Heart left ventricle (tissue), 13 donors: ENCODE data around the gene HES1.

ENCODE experiments used
- CTCF ChIP-seq, 12 donors: fragments of 200-600 bp; sonication (generic) in 4 of 12; IDR thresholded peaks; one replicate each; pipeline versions ENCODE4 v1.5.0 to v1.8.0; 2018 to 2022; ENCODE audit warnings: antibody characterized with exemption in 12 of 12, mild to moderate bottlenecking in 5 of 12
- POLR2A ChIP-seq, 2 donors: fragments of 450-650 bp; IDR thresholded peaks; one replicate each; pipeline ENCODE4 v1.6.1; 2017; ENCODE audit warnings: antibody characterized with exemption in 2 of 2, mild to moderate bottlenecking in 2 of 2, moderate library complexity in 2 of 2
- donor health status: ischemic (EF 13 %, LVEDD 7.1; RV severe dilation, severe dysfunction).
- donor health status: DM: no; HTN: yes; CAD: no.
- donor health status: DM: no; HTN: no; CAD: no.
- donor health status: ischemic (EF 25% LVEDD 6.9; RV normal size, moderate dysfunction).
- donor health status: ischemic (EF 25% LVEDD 5.7; RV mildly dilated, moderate dysfunction).
- donor health status: ischemic (EF 35%, LVEDD 5.7; RV mildly dilated, moderate dysfunction).
- donor health status: nonischemic (EF 11% LVEDD 7.7; RV severe dilation, severe dysfunction).
- donor health status: DM: yes; HTN: yes; CAD: no.
- donor health status: PGD.
- donor health status: ischemic (EF 29% LVEDD 5.4; RV normal size, mild dysfunction).
- donor health status: nonischemic (EF 23%, LVEDD 6.1; RV moderate dilation, normal function).

- TF ChIP-seq CTCF (IDR thresholded peaks at IDR 0.05) (no peak), POLR2A (IDR thresholded peaks at IDR 0.05) (no peak)
Observed at GRCh38 chr3:194129581-194130133, 6.3 kb upstream of the HES1 start.
